GM19043 (cell line): ENCODE measurements around the gene ANKRD60.

Source experiments
- ATAC-seq: cut with Tn5 transposase; IDR thresholded peaks from one replicate; pipeline ENCODE4 v1.9.1; 2021; ENCODE audit warnings: low read depth; ENCODE audit not compliant: unreplicated experiment

The ANKRD60 gene

GRCh38 chr20:58245181-58245891 lies 16.9 kb upstream of the ANKRD60 start:
- ATAC-seq, result no peak

GRCh38 chr20:58244517-58245030 lies 16.1 kb upstream of the ANKRD60 start:
- ATAC-seq, result no peak

GRCh38 chr20:58243653-58244410 lies 15.4 kb upstream of the ANKRD60 start:
- ATAC-seq, result no peak

GRCh38 chr20:58242824-58243223 lies 14.4 kb upstream of the ANKRD60 start:
- no peak for ATAC-seq

GRCh38 chr20:58241766-58242465 lies 13.5 kb upstream of the ANKRD60 start:
- no peak for ATAC-seq

GRCh38 chr20:58240471-58240870 lies 12.0 kb upstream of the ANKRD60 start:
- ATAC-seq, result no peak

GRCh38 chr20:58239216-58239615 lies 10.8 kb upstream of the ANKRD60 start:
- ATAC-seq, result no peak

- no peak for ATAC-seq
Measured at GRCh38 chr20:58238490-58238889, 10.0 kb upstream of the ANKRD60 start.

- ATAC-seq, result no peak
Measured at GRCh38 chr20:58237318-58238132, 9.1 kb upstream of the ANKRD60 start.

GRCh38 chr20:58236612-58237317 lies 8.3 kb upstream of the ANKRD60 start:
- peak; percentile 77 for ATAC-seq

GRCh38 chr20:58235010-58235409 lies 6.6 kb upstream of the ANKRD60 start:
- no peak for ATAC-seq

- ATAC-seq, result no peak
Measured at GRCh38 chr20:58233881-58234528, 5.6 kb upstream of the ANKRD60 start.

- ATAC-seq, result no peak
Measured at GRCh38 chr20:58233393-58233792, 4.9 kb upstream of the ANKRD60 start.

GRCh38 chr20:58231683-58232082 lies 3.2 kb upstream of the ANKRD60 start:
- no peak for ATAC-seq

- ATAC-seq, result no peak
Measured at GRCh38 chr20:58229198-58229798, 845 bp upstream of the ANKRD60 start.

GRCh38 chr20:58228103-58228483 lies 360 bp downstream of the ANKRD60 start:
- ATAC-seq, result no peak

- no peak for ATAC-seq
Measured at GRCh38 chr20:58227391-58228102, 906 bp downstream of the ANKRD60 start.

- ATAC-seq, result no peak
Measured at GRCh38 chr20:58225452-58226200, 2.8 kb downstream of the ANKRD60 start.
